IMR-90 (cell line): Measurements from ENCODE around the gene MCTP2. TPM values are rescaled to one million over a fixed set of nuclear protein-coding genes. Genes with fewer than 3 reads are reported as not detected.

ENCODE experiments used
- ATAC-seq: fragments of 200-7000 bp; cut with Tn5 transposase; 2 replicates; pipeline ENCODE4 v1.9.1; 2020; ENCODE audit warnings: low read depth, mild to moderate bottlenecking, moderate library complexity
- BruUV-seq: library from RNA; stranded (reverse); fragments of 400-500 nt; replicated peaks from 2 replicates; lab custom pipeline; 2021; lab: Mats Ljungman, UMichigan
- CTCF ChIA-PET: fragments of 300-600 bp; formaldehyde crosslinking; extraction: SDS; loops from one replicate; lab custom pipeline; 2021; ENCODE audit warnings: antibody characterized with exemption; lab: Yijun Ruan, JAX
- POLR2A ChIA-PET: fragments of 300-600 bp; sonication (Branson Sonifier 250); formaldehyde crosslinking; loops from one replicate; lab custom pipeline; 2022; ENCODE audit warnings: antibody characterized with exemption; ENCODE audit not compliant: unreplicated experiment; lab: Charles Lee
- DNase-seq: peaks from one replicate; pipeline ENCODE4 v3.0.0; 2013
- H2AFZ ChIP-seq: replicated peaks from 2 replicates; pipeline ENCODE3; 2013; ENCODE audit warnings: low read length, mild to moderate bottlenecking; ENCODE audit not compliant: poor library complexity
- H2AK5ac ChIP-seq: 2 replicates; pipeline ENCODE4 v1.6.1; 2013; ENCODE audit warnings: low read depth, low read length, inconsistent platforms
- H2AK9ac ChIP-seq: replicated peaks from 2 replicates; pipeline ENCODE3; 2013; ENCODE audit warnings: mild to moderate bottlenecking, low read depth, low read length, moderate library complexity; ENCODE audit not compliant: poor library complexity
- H2BK120ac ChIP-seq: 2 replicates; pipeline ENCODE4 v1.6.1; 2013; ENCODE audit warnings: low read depth, low read length, inconsistent platforms
- H2BK15ac ChIP-seq: 3 replicates; pipeline ENCODE4 v1.6.1; 2013; ENCODE audit warnings: low read depth, low read length, inconsistent platforms
- H2BK20ac ChIP-seq: 2 replicates; pipeline ENCODE4 v1.6.1; 2013; ENCODE audit warnings: low read depth, mild to moderate bottlenecking, inconsistent platforms, low read length, moderate library complexity
- H2BK5ac ChIP-seq: 2 replicates; pipeline ENCODE4 v1.6.1; 2013; ENCODE audit warnings: mild to moderate bottlenecking, low read depth, low read length, inconsistent platforms; ENCODE audit not compliant: poor library complexity, severe bottlenecking
- H3K14ac ChIP-seq: replicated peaks from 2 replicates; pipeline ENCODE4 v1.6.1; 2013; ENCODE audit warnings: low read depth, low read length, inconsistent platforms
- H3K18ac ChIP-seq: 2 replicates; pipeline ENCODE4 v1.6.1; 2013; ENCODE audit warnings: low read depth, low read length, control low read depth
- H3K23ac ChIP-seq: 2 replicates; pipeline ENCODE4 v1.6.1; 2013; ENCODE audit warnings: low read depth, low read length, inconsistent platforms
- H3K27ac ChIP-seq: 2 replicates; pipeline ENCODE4 v1.5.1; 2013; ENCODE audit warnings: mild to moderate bottlenecking, control low read depth, low read length; ENCODE audit not compliant: insufficient read depth
- H3K27me3 ChIP-seq: 2 replicates; pipeline ENCODE4 v1.6.1; 2013; ENCODE audit warnings: low read length; ENCODE audit not compliant: control insufficient read depth, insufficient read depth
- H3K36me3 ChIP-seq: 2 replicates; pipeline ENCODE4 v1.6.1; 2013; ENCODE audit warnings: low read length, mixed read lengths; ENCODE audit not compliant: control insufficient read depth, insufficient read depth
- H3K4ac ChIP-seq: 2 replicates; pipeline ENCODE4 v1.6.1; 2013; ENCODE audit warnings: low read depth, low read length, inconsistent platforms
- H3K4me1 ChIP-seq: 2 replicates; pipeline ENCODE4 v1.6.1; 2013; ENCODE audit warnings: low read length, mixed read lengths; ENCODE audit not compliant: control insufficient read depth, insufficient read depth
- H3K4me2 ChIP-seq: 2 replicates; pipeline ENCODE4 v1.6.1; 2013; ENCODE audit warnings: low read depth, mild to moderate bottlenecking, control low read depth, low read length, moderate library complexity
- H3K4me3 ChIP-seq: 2 replicates; pipeline ENCODE4 v1.5.1; 2013; ENCODE audit warnings: low read depth, mild to moderate bottlenecking, control low read depth, low read length, moderate library complexity; ENCODE audit not compliant: insufficient read depth
- H3K56ac ChIP-seq: 2 replicates; pipeline ENCODE4 v1.6.1; 2013; ENCODE audit warnings: low read length, inconsistent platforms; ENCODE audit not compliant: insufficient read depth; ENCODE audit errors: extremely low read depth
- H3K79me1 ChIP-seq, 2 experiments: 2 replicates each; pipeline ENCODE4 v1.6.1; 2013; ENCODE audit warnings: low read length in 2 of 2, inconsistent platforms in 1 of 2, low read depth in 1 of 2
- H3K9ac ChIP-seq: 2 replicates; pipeline ENCODE4 v1.6.1; 2013; ENCODE audit warnings: low read depth, low read length, control low read depth
- H3K9me1 ChIP-seq: 2 replicates; pipeline ENCODE4 v1.6.1; 2013; ENCODE audit warnings: low read length, inconsistent platforms; ENCODE audit not compliant: insufficient read depth
- H3K9me3 ChIP-seq: 2 replicates; pipeline ENCODE4 v1.6.1; 2013; ENCODE audit warnings: low read length; ENCODE audit not compliant: control insufficient read depth, insufficient read depth
- H4K20me1 ChIP-seq: 2 replicates; pipeline ENCODE4 v1.6.1; 2013; ENCODE audit warnings: low read length, inconsistent platforms; ENCODE audit not compliant: insufficient read depth
- H4K5ac ChIP-seq: 2 replicates; pipeline ENCODE4 v1.6.1; 2013; ENCODE audit warnings: mild to moderate bottlenecking, low read depth, low read length, control low read depth
- H4K8ac ChIP-seq, 2 experiments: 2 replicates each; pipeline ENCODE4 v1.6.1; 2013; ENCODE audit warnings: low read depth in 2 of 2, low read length in 2 of 2, control low read depth in 1 of 2, inconsistent platforms in 1 of 2
- H4K91ac ChIP-seq: 2 replicates; pipeline ENCODE4 v1.6.1; 2013; ENCODE audit warnings: low read depth, low read length, inconsistent platforms; ENCODE audit not compliant: insufficient read depth
- BHLHE40 ChIP-seq: fragments of 150-350 bp; IDR thresholded peaks from 2 replicates; pipeline ENCODE4 v1.6.1; 2016; ENCODE audit warnings: mild to moderate bottlenecking, low read depth, low read length
- CEBPB ChIP-seq: IDR thresholded peaks from 2 replicates; pipeline ENCODE4 v1.6.1; 2012; ENCODE audit warnings: low read depth, low read length, improper control_type of control experiment
- CHD1 ChIP-seq: IDR thresholded peaks from 2 replicates; pipeline ENCODE4 v1.6.1; 2012; ENCODE audit warnings: low read depth, low read length, improper control_type of control experiment
- CTCF ChIP-seq: conservative IDR thresholded peaks from 2 replicates; pipeline ENCODE4 v1.5.1; 2012; ENCODE audit warnings: mild to moderate bottlenecking, low read depth, low read length, improper control_type of control experiment
- ELK1 ChIP-seq: fragments of 150-350 bp; IDR thresholded peaks from 2 replicates; pipeline ENCODE4 v1.6.1; 2016; ENCODE audit warnings: low read depth, mild to moderate bottlenecking, low read length, moderate library complexity, borderline replicate concordance
- FOS ChIP-seq: fragments of 150-350 bp; IDR thresholded peaks from 2 replicates; pipeline ENCODE4 v1.6.1; 2016; ENCODE audit warnings: low read depth, low read length
- MAFK ChIP-seq: IDR thresholded peaks from 2 replicates; pipeline ENCODE4 v1.6.1; 2012; ENCODE audit warnings: low read depth, low read length, improper control_type of control experiment
- MAZ ChIP-seq: IDR thresholded peaks from 2 replicates; pipeline ENCODE4 v1.6.1; 2012; ENCODE audit warnings: low read depth, mild to moderate bottlenecking, low read length, improper control_type of control experiment, moderate library complexity, borderline replicate concordance
- MXI1 ChIP-seq: IDR thresholded peaks from 2 replicates; pipeline ENCODE4 v1.6.1; 2012; ENCODE audit warnings: low read depth, mild to moderate bottlenecking, low read length, moderate library complexity, borderline replicate concordance
- NFE2L2 ChIP-seq: fragments of 150-350 bp; IDR thresholded peaks from 2 replicates; pipeline ENCODE4 v1.6.1; 2016; ENCODE audit warnings: low read depth, mild to moderate bottlenecking, low read length
- POLR2A ChIP-seq: IDR thresholded peaks from 2 replicates; pipeline ENCODE4 v1.6.1; 2012; ENCODE audit warnings: mild to moderate bottlenecking, low read depth, low read length
- RAD21 ChIP-seq: IDR thresholded peaks from 2 replicates; pipeline ENCODE4 v1.6.1; 2012; ENCODE audit warnings: low read length, improper control_type of control experiment
- RCOR1 ChIP-seq: IDR thresholded peaks from 2 replicates; pipeline ENCODE4 v1.6.1; 2012; ENCODE audit warnings: mild to moderate bottlenecking, low read length, improper control_type of control experiment; ENCODE audit not compliant: insufficient replicate concordance
- RFX5 ChIP-seq: IDR thresholded peaks from 2 replicates; pipeline ENCODE4 v1.8.0; 2012; ENCODE audit warnings: low read depth, mild to moderate bottlenecking, low read length, moderate library complexity
- SMC3 ChIP-seq: fragments of 150-350 bp; IDR thresholded peaks from 2 replicates; pipeline ENCODE4 v1.6.1; 2016; ENCODE audit warnings: low read depth, mild to moderate bottlenecking, antibody characterized with exemption, low read length, moderate library complexity
- WGBS, 2 experiments: methylation state at CpG; one replicate each; pipeline versions ENCODE4 v1.1.5 to v1.1.7; 2013; ENCODE audit warnings: missing lambda C conversion rate in 2 of 2; ENCODE audit not compliant: insufficient read length in 1 of 2; ENCODE audit errors: extremely low coverage in 2 of 2; 5-methylcytosine and 5-hydroxymethylcytosine counted together
- dilution Hi-C: fragments of 300-500 bp; cut with HindIII; formaldehyde crosslinking; loops from one replicate; pipeline ENCODE4 v1.14.3; 2018; ENCODE audit warnings: low sequenced_read_pairs; ENCODE audit not compliant: unreplicated experiment
- in situ Hi-C: fragments of 300-500 bp; cut with MboI; formaldehyde crosslinking; loops from 3 replicates; pipeline ENCODE4 v1.14.3; 2019; ENCODE audit warnings: low sequenced_read_pairs, inconsistent platforms, mixed read lengths
- intact Hi-C: fragments of 100-400 bp; cut with micrococcal nuclease; formaldehyde crosslinking; loops from 2 replicates; pipeline ENCODE4 v1.10.0; 2022
- polyA plus RNA-seq, 3 experiments: library from polyadenylated mRNA; depleted of rRNA; stranded (reverse); fragments of >200 nt; gene quantifications; 2 replicates each; pipeline ENCODE4 v1.2.3, GENCODE V29; 2012; ENCODE audit warnings: low replicate concordance in 1 of 3
- total RNA-seq: library from RNA; depleted of rRNA; stranded (reverse); fragments of >200 nt; gene quantifications from 2 replicates; pipeline ENCODE4 v1.2.3, GENCODE V29; 2012
- TF ChIP-seq, protein P1 (sequence below): fragments of 150-350 bp; IDR thresholded peaks from 2 replicates; pipeline ENCODE4 v1.6.1; 2017; ENCODE audit warnings: mild to moderate bottlenecking, antibody characterized with exemption, low read length, low read depth

The MCTP2 gene
- total and polyA plus RNA-seq, 2 of the 4 experiments (the other 2 are of a cell fraction), result 5.1 to 9.9 TPM

GRCh38 chr15:94348084-94348483 is 116.7 kb downstream of the MCTP2 start:
- Histone ChIP-seq H3K27ac (no peak overlapping the region), H4K20me1 (no peaks in the 10 kb centered on the region), H2BK20ac (no peak overlapping the region), H2AK9ac (no peak overlapping the region), H3K4me1 (no peaks in the 10 kb centered on the region), H3K79me1 (no peaks in the 10 kb centered on the region), H3K36me3 (no peaks in the 10 kb centered on the region), H4K8ac (no peak overlapping the region), H3K4me3 (no peak overlapping the region), H2BK15ac (no peak overlapping the region), H2BK5ac (no peak overlapping the region), H3K4ac (no peak overlapping the region), H3K23ac (no peak overlapping the region), H3K9me1 (no peaks in the 10 kb centered on the region), H2AFZ (no peak overlapping the region), H3K14ac (no peak overlapping the region), H3K56ac (no peak overlapping the region), H3K27me3 (no peaks in the 10 kb centered on the region), H3K9me3 (0 out of 2 replicates have a peak, but pooled peaks cover 2% of the 10 kb centered on the region), H4K5ac (no peak overlapping the region), H3K4me2 (no peak overlapping the region), H2BK120ac (no peak overlapping the region), H4K91ac (no peak overlapping the region), H2AK5ac (no peak overlapping the region), H3K9ac (no peak overlapping the region), H3K18ac (no peak overlapping the region)
- POLR2A ChIA-PET, result no interaction called here
- ATAC-seq (no peak), DNase-seq (no peak)
- no peak for TF ChIP-seq MAFK
- TF ChIP-seq SMC3, result no peak
- TF ChIP-seq CTCF, result no peak
- TF ChIP-seq MXI1, result no peak
- TF ChIP-seq FOS, result no peak
- no peak for TF ChIP-seq RFX5
- TF ChIP-seq BHLHE40, result no peak
- no peak for TF ChIP-seq ELK1
- no peak for TF ChIP-seq CEBPB
- TF ChIP-seq RCOR1, result no peak
- TF ChIP-seq NFE2L2, result no peak
- TF ChIP-seq CHD1, result no peak
- TF ChIP-seq POLR2A, result no peak
- TF ChIP-seq MAZ, result no peak
- TF ChIP-seq, protein P1, sequence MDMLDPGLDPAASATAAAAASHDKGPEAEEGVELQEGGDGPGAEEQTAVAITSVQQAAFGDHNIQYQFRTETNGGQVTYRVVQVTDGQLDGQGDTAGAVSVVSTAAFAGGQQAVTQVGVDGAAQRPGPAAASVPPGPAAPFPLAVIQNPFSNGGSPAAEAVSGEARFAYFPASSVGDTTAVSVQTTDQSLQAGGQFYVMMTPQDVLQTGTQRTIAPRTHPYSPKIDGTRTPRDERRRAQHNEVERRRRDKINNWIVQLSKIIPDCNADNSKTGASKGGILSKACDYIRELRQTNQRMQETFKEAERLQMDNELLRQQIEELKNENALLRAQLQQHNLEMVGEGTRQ, result no peak
- no peak for TF ChIP-seq RAD21
- BruUV-seq, result no TSS peak
- dilution Hi-C loops, result no loop called here
- in situ Hi-C loops, result no loop called here
- 83% methylated on average over 1 of the region's 2 CpGs; no CpG with 5 or more reads in 1 of the 2 experiments for WGBS, 2 experiments
- CTCF ChIA-PET, result no interaction called here
- intact Hi-C loops, result no loop called here
